Panc1 (cell line): Measurements from ENCODE around the gene SPEF1. TPM values are rescaled to one million over a fixed set of nuclear protein-coding genes. Genes with fewer than 3 reads are reported as not detected.

Source experiments
- ATAC-seq: fragments of 200-7000 bp; cut with Tn5 transposase; 2 replicates; pipeline ENCODE4 v1.9.1; 2020; ENCODE audit warnings: mild to moderate bottlenecking, moderate library complexity
- BruUV-seq: library from RNA; stranded (reverse); fragments of 400-500 nt; replicated peaks from 2 replicates; lab custom pipeline; 2021; lab: Mats Ljungman, UMichigan
- CTCF ChIA-PET: fragments of 300-600 bp; sonication (Branson Sonifier 250); formaldehyde crosslinking; loops from one replicate; lab custom pipeline; 2022; ENCODE audit warnings: antibody characterized with exemption; lab: Charles Lee
- POLR2A ChIA-PET: fragments of 300-600 bp; sonication (Branson Sonifier 250); formaldehyde crosslinking; loops from one replicate; lab custom pipeline; 2022; ENCODE audit warnings: antibody characterized with exemption; lab: Charles Lee
- DNase-seq: peaks from one replicate; pipeline ENCODE4 v3.0.0-alpha.2; 2010; ENCODE audit warnings: low read depth, low spot score
- H3K27ac ChIP-seq: 2 replicates; pipeline ENCODE4 v1.5.1; 2011; ENCODE audit warnings: mild to moderate bottlenecking, low read length, inconsistent platforms
- H3K27me3 ChIP-seq: fragments of 200-500 bp; sonication (Bioruptor generic); 2 replicates; pipeline ENCODE4 v1.6.0; 2014; ENCODE audit warnings: low read length, inconsistent platforms; ENCODE audit not compliant: control insufficient read depth, insufficient read depth
- H3K36me3 ChIP-seq: fragments of 200-500 bp; sonication (Bioruptor generic); 2 replicates; pipeline ENCODE4 v1.5.1; 2014; ENCODE audit warnings: inconsistent platforms, mild to moderate bottlenecking, low read length, moderate library complexity; ENCODE audit not compliant: control insufficient read depth, insufficient read depth
- H3K4me1 ChIP-seq: 2 replicates; pipeline ENCODE4 v1.5.1; 2011; ENCODE audit warnings: inconsistent platforms, mild to moderate bottlenecking, low read length, moderate library complexity; ENCODE audit not compliant: control insufficient read depth, insufficient read depth
- H3K4me3 ChIP-seq, 2 experiments: 2 replicates each; pipeline ENCODE4 v1.5.1; 2011 to 2012; ENCODE audit warnings: low read depth in 2 of 2, low read length in 2 of 2, mild to moderate bottlenecking in 2 of 2, inconsistent platforms in 1 of 2, moderate library complexity in 1 of 2
- H3K9me3 ChIP-seq: fragments of 200-500 bp; sonication (Bioruptor generic); 2 replicates; pipeline ENCODE4 v1.5.1; 2014; ENCODE audit warnings: low read depth, mild to moderate bottlenecking, inconsistent platforms, low read length, moderate library complexity; ENCODE audit not compliant: control insufficient read depth, insufficient read depth
- CTCF ChIP-seq: fragments of 450-650 bp; IDR thresholded peaks from 2 replicates; pipeline ENCODE4 v1.5.1; 2017; ENCODE audit warnings: mild to moderate bottlenecking
- POLR2AphosphoS5 ChIP-seq: IDR thresholded peaks from 2 replicates; pipeline ENCODE4 v1.6.1; 2012; ENCODE audit warnings: mild to moderate bottlenecking, low read depth, low read length, moderate library complexity
- SIN3A ChIP-seq: IDR thresholded peaks from 2 replicates; pipeline ENCODE4 v1.6.1; 2012; ENCODE audit warnings: low read depth, mild to moderate bottlenecking, low read length, moderate library complexity, borderline replicate concordance; ENCODE audit not compliant: insufficient read depth
- TCF7L2 ChIP-seq: IDR thresholded peaks from 2 replicates; pipeline ENCODE4 v1.6.1; 2011; ENCODE audit warnings: mild to moderate bottlenecking, low read depth, low read length, inconsistent platforms
- in situ Hi-C: cut with HindIII; loops from 2 replicates; pipeline ENCODE4 v1.10.0; 2016; ENCODE audit warnings: low sequenced_read_pairs, low pct_unique_long_range_greater_than_20kb
- intact Hi-C: fragments of 100-400 bp; cut with micrococcal nuclease; formaldehyde crosslinking; loops from one replicate; pipeline ENCODE4 v1.10.0; 2022; ENCODE audit not compliant: unreplicated experiment
- total RNA-seq: library from RNA; stranded (reverse); gene quantifications from one replicate; pipeline ENCODE4 v1.2.1, GENCODE V29; 2021; ENCODE audit not compliant: unreplicated experiment
- TF ChIP-seq, protein P1 (sequence below), 2 experiments: IDR thresholded peaks; 2 replicates each; pipeline ENCODE4 v1.6.1; 2011 to 2012; ENCODE audit warnings: low read depth in 2 of 2, control low read depth in 1 of 2, low read length in 1 of 2, mild to moderate bottlenecking in 1 of 2, moderate library complexity in 1 of 2; ENCODE audit not compliant: insufficient read depth in 1 of 2

The SPEF1 gene
- total RNA-seq, 1 experiment from 2014 or later = 0.41 TPM

DNA sequence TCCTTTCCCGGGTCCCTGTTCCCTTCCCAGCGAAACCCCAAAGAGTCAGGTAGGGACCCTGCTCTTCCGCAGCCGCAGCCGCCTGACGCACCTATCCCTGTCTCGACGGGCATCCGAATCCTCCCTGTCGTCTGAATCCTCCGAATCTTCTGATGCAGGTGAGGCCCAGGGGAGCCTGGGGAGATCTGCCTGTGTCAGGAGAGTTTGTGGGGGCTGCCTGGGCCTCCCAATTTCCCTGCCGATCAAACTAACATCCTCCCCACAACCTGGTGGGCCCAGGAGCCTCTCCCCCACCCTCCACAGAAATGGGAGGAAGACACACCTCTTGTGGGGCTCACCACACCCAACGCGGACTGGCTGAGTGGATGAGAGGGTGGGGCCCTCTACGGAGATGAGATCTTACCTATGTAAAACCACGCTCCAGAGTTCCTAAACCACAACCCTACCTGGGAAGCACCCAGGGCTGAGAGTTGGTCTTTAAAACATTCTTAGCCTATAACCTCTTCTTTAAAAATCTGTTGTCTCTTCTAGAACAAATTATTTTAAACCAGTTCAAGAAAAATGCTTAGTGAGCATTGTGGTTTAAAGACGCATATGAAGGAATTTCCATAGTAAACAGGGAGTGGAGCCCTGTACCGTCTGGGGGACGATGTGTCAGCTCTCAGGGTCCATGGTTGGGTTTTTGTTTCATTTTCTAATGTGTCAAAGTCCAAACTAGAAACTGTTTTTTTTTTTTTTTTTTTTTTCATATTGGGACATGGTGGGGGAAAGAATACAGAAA lies 16.5 kb upstream of the SPEF1 start:
- H3K9me3 ChIP-seq = no peaks in the 10 kb centered on the region
- H3K27ac ChIP-seq = peak overlapping the region; percentile 97
- TF ChIP-seq TCF7L2 = no peak
- TF ChIP-seq SIN3A = 0 out of 2 replicates have a peak, but pooled peaks have one; percentile 21
- TF ChIP-seq POLR2AphosphoS5 = no peak
- TF ChIP-seq, protein P1, sequence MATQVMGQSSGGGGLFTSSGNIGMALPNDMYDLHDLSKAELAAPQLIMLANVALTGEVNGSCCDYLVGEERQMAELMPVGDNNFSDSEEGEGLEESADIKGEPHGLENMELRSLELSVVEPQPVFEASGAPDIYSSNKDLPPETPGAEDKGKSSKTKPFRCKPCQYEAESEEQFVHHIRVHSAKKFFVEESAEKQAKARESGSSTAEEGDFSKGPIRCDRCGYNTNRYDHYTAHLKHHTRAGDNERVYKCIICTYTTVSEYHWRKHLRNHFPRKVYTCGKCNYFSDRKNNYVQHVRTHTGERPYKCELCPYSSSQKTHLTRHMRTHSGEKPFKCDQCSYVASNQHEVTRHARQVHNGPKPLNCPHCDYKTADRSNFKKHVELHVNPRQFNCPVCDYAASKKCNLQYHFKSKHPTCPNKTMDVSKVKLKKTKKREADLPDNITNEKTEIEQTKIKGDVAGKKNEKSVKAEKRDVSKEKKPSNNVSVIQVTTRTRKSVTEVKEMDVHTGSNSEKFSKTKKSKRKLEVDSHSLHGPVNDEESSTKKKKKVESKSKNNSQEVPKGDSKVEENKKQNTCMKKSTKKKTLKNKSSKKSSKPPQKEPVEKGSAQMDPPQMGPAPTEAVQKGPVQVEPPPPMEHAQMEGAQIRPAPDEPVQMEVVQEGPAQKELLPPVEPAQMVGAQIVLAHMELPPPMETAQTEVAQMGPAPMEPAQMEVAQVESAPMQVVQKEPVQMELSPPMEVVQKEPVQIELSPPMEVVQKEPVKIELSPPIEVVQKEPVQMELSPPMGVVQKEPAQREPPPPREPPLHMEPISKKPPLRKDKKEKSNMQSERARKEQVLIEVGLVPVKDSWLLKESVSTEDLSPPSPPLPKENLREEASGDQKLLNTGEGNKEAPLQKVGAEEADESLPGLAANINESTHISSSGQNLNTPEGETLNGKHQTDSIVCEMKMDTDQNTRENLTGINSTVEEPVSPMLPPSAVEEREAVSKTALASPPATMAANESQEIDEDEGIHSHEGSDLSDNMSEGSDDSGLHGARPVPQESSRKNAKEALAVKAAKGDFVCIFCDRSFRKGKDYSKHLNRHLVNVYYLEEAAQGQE (IDR thresholded peaks at IDR 0.05; ENCODE audit: insufficient read depth in 1 of 2, low read depth in 2 of 2, low read length in 1 of 2) = no peak
- peak overlapping the region; percentile 90 to 97 for H3K4me3 ChIP-seq
- CTCF ChIA-PET = no interaction called here
- no peaks in the 10 kb centered on the region for H3K27me3 ChIP-seq
- in situ Hi-C loops (no loop called here), intact Hi-C loops (no loop called here)
- no peak for DNase-seq
- BruUV-seq = no TSS peak
- H3K36me3 ChIP-seq = peaks cover 10% of the 10 kb centered on the region
- peaks cover 16% of the 10 kb centered on the region for H3K4me1 ChIP-seq
- no peak for ATAC-seq
- POLR2A ChIA-PET = no interaction called here

GRCh38 chr20:3797226-3797545 lies 15.9 kb upstream of the SPEF1 start:
- H3K27me3 ChIP-seq = no peaks in the 10 kb centered on the region
- intact Hi-C loops (no loop called here), in situ Hi-C loops (no loop called here)
- DNase-seq = no peak
- no peak for ATAC-seq
- BruUV-seq = no TSS peak
- TF ChIP-seq, protein P1 (IDR thresholded peaks at IDR 0.05; ENCODE audit: insufficient read depth in 1 of 2, low read depth in 2 of 2, low read length in 1 of 2) = no peak
- TF ChIP-seq POLR2AphosphoS5 (no peak), SIN3A (no peak), TCF7L2 (no peak), CTCF (no peak)
- peak overlapping the region; percentile 90 to 97 for H3K4me3 ChIP-seq
- no peaks in the 10 kb centered on the region for H3K9me3 ChIP-seq
- ChIA-PET CTCF (no interaction called here), POLR2A (no interaction called here)
- H3K27ac ChIP-seq = peak overlapping the region; percentile 97
- H3K36me3 ChIP-seq = peaks cover 10% of the 10 kb centered on the region
- H3K4me1 ChIP-seq = peaks cover 16% of the 10 kb centered on the region
